Measurements from ENCODE around the gene XRRA1.
A peak's percentile ranks its signal among the peaks of the same experiment; 100 is the strongest.
"Not testable (repeated sequence)": the region's sequence is repeated elsewhere in the genome, so short reads cannot be mapped to it uniquely, and the experiment has no call there.

The XRRA1 gene

DNA sequence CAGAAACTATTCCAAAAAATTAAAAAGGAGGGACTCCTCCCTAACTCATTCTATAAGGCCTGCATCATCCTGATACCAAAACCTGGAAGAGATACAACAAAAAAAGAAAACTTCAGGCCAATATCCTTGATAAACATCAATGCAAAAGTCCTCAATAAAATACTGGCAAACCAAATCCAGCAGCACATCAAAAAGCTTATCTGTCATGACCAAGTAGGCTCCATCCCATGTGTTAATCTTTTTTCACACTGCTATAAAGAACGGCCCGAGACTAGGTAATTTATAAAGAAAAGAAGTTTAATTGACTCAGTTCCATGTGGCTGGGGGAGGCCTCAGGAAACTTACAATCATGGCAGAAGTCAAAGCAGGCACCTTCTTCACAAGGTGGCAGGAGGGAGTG lies 123.3 kb downstream of the XRRA1 start:
- not testable (repeated sequence) for DNase-seq (ENCODE audit: low spot score)

- no peak for DNase-seq (ENCODE audit: low spot score)
These were observed 124.5 kb downstream of the XRRA1 start for GRCh38 chr11:74824285-74824982.

GRCh38 chr11:74822170-74822569 lies 126.7 kb downstream of the XRRA1 start:
- DNase-seq (ENCODE audit: low spot score), result peak; percentile 79

DNA sequence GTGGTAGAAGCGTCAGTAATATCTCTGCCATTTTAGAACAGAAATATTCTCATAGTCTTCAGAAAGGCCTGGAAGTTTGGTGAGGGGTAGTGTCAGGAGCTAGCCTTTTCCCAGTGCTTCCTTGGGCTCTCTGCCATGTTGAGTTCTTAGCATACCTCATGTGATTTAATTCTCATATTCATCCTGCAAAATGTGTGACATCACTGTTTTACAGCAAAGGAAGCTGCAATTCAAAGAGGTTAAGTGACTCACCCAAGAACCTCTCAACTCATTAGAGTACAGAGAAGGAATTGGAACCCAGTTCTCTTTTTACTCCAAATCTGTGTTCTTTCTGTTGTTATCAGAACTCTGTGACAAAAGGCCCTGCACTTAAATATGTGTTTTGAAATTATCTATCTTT lies 128.1 kb downstream of the XRRA1 start:
- DNase-seq (ENCODE audit: low spot score), result no peak

- DNase-seq (ENCODE audit: low spot score), result no peak
These were observed 129.5 kb downstream of the XRRA1 start for GRCh38 chr11:74819400-74819799.

GRCh38 chr11:74818283-74818946 lies 130.5 kb downstream of the XRRA1 start:
- no peak for DNase-seq (ENCODE audit: low spot score)

DNA sequence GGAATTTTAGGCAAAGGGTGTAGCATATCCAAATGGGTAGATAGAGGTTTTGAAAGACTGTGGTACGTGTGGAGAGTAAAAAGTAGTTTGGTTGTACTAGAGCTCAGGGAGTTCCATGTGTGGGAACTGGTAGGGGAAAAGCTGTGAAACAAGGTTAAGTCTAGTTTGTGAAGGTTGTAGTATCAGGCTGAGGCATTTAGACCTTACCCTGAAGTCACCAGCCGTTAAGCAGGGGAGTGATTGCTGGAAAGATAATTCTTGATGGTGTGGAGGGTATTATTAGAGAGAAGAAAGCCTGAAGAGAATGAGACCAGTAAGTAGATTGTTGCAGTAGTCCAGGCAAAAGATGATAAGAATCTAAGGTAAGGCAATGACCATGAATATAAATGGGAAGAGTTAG lies 132.2 kb downstream of the XRRA1 start:
- no peak for DNase-seq (ENCODE audit: low spot score)

GRCh38 chr11:74815966-74816365 lies 132.9 kb downstream of the XRRA1 start:
- no peak for DNase-seq (ENCODE audit: low spot score)

GRCh38 chr11:74809801-74810200 lies 139.1 kb downstream of the XRRA1 start:
- no peak for DNase-seq (ENCODE audit: low spot score)

DNA sequence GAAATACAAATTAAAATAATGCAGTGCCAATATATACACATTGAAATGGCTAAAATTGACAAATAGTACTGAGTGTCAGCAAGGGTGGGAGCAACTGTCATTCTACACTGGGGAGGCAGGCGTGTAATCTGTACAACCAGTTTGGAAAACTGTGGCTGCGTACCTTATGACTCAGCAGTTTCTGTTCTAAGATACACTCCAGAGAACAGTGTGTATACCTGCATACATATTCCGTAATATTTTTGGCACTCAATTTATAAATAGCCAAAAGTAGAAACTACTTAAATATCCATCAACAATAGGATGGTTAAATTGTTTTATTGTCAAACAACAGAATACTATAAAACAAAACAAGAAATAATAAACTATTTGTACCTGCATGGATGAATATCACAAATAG lies 142.6 kb downstream of the XRRA1 start:
- DNase-seq (ENCODE audit: low spot score), result no peak

- no peak for DNase-seq (ENCODE audit: low spot score)
These were observed 157.4 kb downstream of the XRRA1 start for GRCh38 chr11:74791333-74792100.

Data from cerebellar cortex (tissue), 1 donor.